Measurements from ENCODE around the gene PPP1CC.

PPP1CC gene

GRCh38 chr12:110687396-110688169 is 55.1 kb downstream of the PPP1CC start:
- DNase-seq (ENCODE audit: low spot score): no peak

- DNase-seq (ENCODE audit: low spot score): no peak
Observed at GRCh38 chr12:110686294-110686903, 56.3 kb downstream of the PPP1CC start.

GRCh38 chr12:110684312-110684836 is 58.3 kb downstream of the PPP1CC start:
- DNase-seq (ENCODE audit: low spot score): no peak

GRCh38 chr12:110683888-110684287 is 58.8 kb downstream of the PPP1CC start:
- no peak for DNase-seq (ENCODE audit: low spot score)

GRCh38 chr12:110680032-110680431 is 62.7 kb downstream of the PPP1CC start:
- no peak for DNase-seq (ENCODE audit: low spot score)

- DNase-seq (ENCODE audit: low spot score): no peak
Observed at GRCh38 chr12:110679201-110679600, 63.5 kb downstream of the PPP1CC start.

- no peak for DNase-seq (ENCODE audit: low spot score)
Observed at GRCh38 chr12:110677982-110678381, 64.7 kb downstream of the PPP1CC start.

- no peak for DNase-seq (ENCODE audit: low spot score)
Observed at GRCh38 chr12:110677206-110677911, 65.3 kb downstream of the PPP1CC start.

- no peak for DNase-seq (ENCODE audit: low spot score)
Observed at GRCh38 chr12:110676171-110676570, 66.5 kb downstream of the PPP1CC start.

- DNase-seq (ENCODE audit: low spot score): peak; percentile 28
Observed at GRCh38 chr12:110670161-110670701, 72.5 kb downstream of the PPP1CC start.
